ENCODE results near the gene FBXL7.

Gene FBXL7

GRCh38 chr5:15718421-15719179, 218.6 kb downstream of the FBXL7 start:
- Histone ChIP-seq H3K4me1 (ENCODE audit: control insufficient read depth, low read length) (no peaks in the 10 kb centered on the region), H3K9me2 (replicated peaks; ENCODE audit: control insufficient read depth, low read length) (no peaks in the 10 kb centered on the region), H4K20me1 (ENCODE audit: control insufficient read depth, insufficient read depth, low read depth, low read length) (no peaks in the 10 kb centered on the region), H3K9me3 (ENCODE audit: control insufficient read depth, insufficient read depth, low read length) (no peaks in the 10 kb centered on the region), H3K36me3 (ENCODE audit: control insufficient read depth, low read length) (no peaks in the 10 kb centered on the region), H3K4me3 (ENCODE audit: low read length) (no peak overlapping the region), H3K27ac (ENCODE audit: low read depth, low read length) (no peak overlapping the region), H3K4me2 (ENCODE audit: low read length) (no peak overlapping the region), H3F3A (ENCODE audit: control insufficient read depth, insufficient read depth) (no peaks in the 10 kb centered on the region), H3K27me3 (ENCODE audit: control insufficient read depth, low read length) (no peaks in the 10 kb centered on the region), H3K79me2 (ENCODE audit: control insufficient read depth, low read length) (no peaks in the 10 kb centered on the region)
- TF ChIP-seq CTCF (IDR thresholded peaks at IDR 0.05; ENCODE audit: low read depth, low read length, poor library complexity, severe bottlenecking): no peak
- no peak for TF ChIP-seq EZH2phosphoT487 (IDR thresholded peaks at IDR 0.05; ENCODE audit: borderline replicate concordance, low read length)

- Histone ChIP-seq H3K4me1 (ENCODE audit: control insufficient read depth, low read length) (no peaks in the 10 kb centered on the region), H3K36me3 (ENCODE audit: control insufficient read depth, low read length) (no peaks in the 10 kb centered on the region), H3K79me2 (ENCODE audit: control insufficient read depth, low read length) (no peaks in the 10 kb centered on the region), H3K9me2 (replicated peaks; ENCODE audit: control insufficient read depth, low read length) (no peaks in the 10 kb centered on the region), H3K27ac (ENCODE audit: low read depth, low read length) (no peak overlapping the region), H3K4me2 (ENCODE audit: low read length) (no peak overlapping the region), H3K27me3 (ENCODE audit: control insufficient read depth, low read length) (no peaks in the 10 kb centered on the region), H3F3A (ENCODE audit: control insufficient read depth, insufficient read depth) (no peaks in the 10 kb centered on the region), H3K4me3 (ENCODE audit: low read length) (no peak overlapping the region), H4K20me1 (ENCODE audit: control insufficient read depth, insufficient read depth, low read depth, low read length) (no peaks in the 10 kb centered on the region), H3K9me3 (ENCODE audit: control insufficient read depth, insufficient read depth, low read length) (no peaks in the 10 kb centered on the region)
- no peak for TF ChIP-seq CTCF (IDR thresholded peaks at IDR 0.05; ENCODE audit: low read depth, low read length, poor library complexity, severe bottlenecking)
- no peak for TF ChIP-seq EZH2phosphoT487 (IDR thresholded peaks at IDR 0.05; ENCODE audit: borderline replicate concordance, low read length)
These were observed 219.8 kb downstream of the FBXL7 start for GRCh38 chr5:15719784-15720183.

GRCh38 chr5:15720515-15720914, 220.5 kb downstream of the FBXL7 start:
- TF ChIP-seq EZH2phosphoT487 (IDR thresholded peaks at IDR 0.05; ENCODE audit: borderline replicate concordance, low read length) (no peak), CTCF (IDR thresholded peaks at IDR 0.05; ENCODE audit: low read depth, low read length, poor library complexity, severe bottlenecking) (no peak)
- H4K20me1 ChIP-seq (ENCODE audit: control insufficient read depth, insufficient read depth, low read depth, low read length): no peaks in the 10 kb centered on the region
- no peak overlapping the region for H3K27ac ChIP-seq (ENCODE audit: low read depth, low read length)

More at GRCh38 chr5:15720515-15720914, 220.5 kb downstream of the FBXL7 start:
- Histone ChIP-seq H3K27me3 (ENCODE audit: control insufficient read depth, low read length) (no peaks in the 10 kb centered on the region), H3K36me3 (ENCODE audit: control insufficient read depth, low read length) (no peaks in the 10 kb centered on the region), H3F3A (ENCODE audit: control insufficient read depth, insufficient read depth) (no peaks in the 10 kb centered on the region), H3K4me3 (ENCODE audit: low read length) (no peak overlapping the region), H3K9me3 (ENCODE audit: control insufficient read depth, insufficient read depth, low read length) (no peaks in the 10 kb centered on the region), H3K4me1 (ENCODE audit: control insufficient read depth, low read length) (no peaks in the 10 kb centered on the region), H3K4me2 (ENCODE audit: low read length) (no peak overlapping the region), H3K9me2 (replicated peaks; ENCODE audit: control insufficient read depth, low read length) (no peaks in the 10 kb centered on the region), H3K79me2 (ENCODE audit: control insufficient read depth, low read length) (no peaks in the 10 kb centered on the region)
